RKO (cell line): Measurements from ENCODE around the gene HS1BP3.

Experiments used
- DNase-seq: peaks from one replicate; pipeline ENCODE4 v3.0.0-alpha.2; 2016; ENCODE audit warnings: low spot score

HS1BP3 gene

DNA sequence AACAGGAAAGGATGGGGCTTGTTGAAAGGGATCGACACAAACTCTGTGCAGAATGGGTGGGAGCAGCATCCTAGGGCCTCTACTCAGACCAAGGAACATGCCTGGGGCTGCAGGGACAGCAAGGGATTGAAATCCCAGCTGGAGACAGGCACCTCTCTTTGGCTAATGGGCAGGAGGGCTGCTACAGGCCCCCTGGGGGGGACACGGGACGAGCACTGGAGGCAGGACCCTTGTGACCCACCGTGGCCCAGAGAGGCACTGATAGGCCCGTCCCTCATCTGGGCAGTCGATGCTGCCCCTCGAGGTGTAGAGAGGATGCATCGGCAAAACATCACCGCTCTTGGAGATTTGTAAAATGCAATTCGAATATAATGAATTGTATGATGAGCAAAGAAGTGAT is 5.1 kb downstream of the HS1BP3 start:
- DNase-seq, result no peak

DNA sequence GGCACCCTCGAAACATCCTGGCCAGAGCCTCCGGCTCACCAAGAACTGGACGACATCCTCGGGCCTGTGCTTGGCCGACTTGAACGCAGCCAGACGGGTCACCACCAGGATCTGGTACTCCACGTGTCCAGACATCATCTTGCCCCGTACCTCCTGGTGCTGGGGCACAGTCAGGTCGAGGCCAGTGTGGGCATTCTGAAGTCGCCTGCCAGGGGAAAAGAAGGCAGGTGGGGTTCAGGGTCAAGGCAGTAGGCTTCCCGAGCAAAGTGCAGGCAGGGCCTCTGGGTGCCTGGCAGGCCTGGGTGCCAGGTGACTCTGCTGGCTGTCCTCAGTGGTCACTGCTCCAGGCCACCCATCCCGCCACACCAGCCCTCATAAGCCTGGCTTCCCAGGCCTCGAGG is 5.6 kb downstream of the HS1BP3 start:
- no peak for DNase-seq

GRCh38 chr2:20643826-20644225 is 7.1 kb downstream of the HS1BP3 start:
- DNase-seq, result no peak

DNA sequence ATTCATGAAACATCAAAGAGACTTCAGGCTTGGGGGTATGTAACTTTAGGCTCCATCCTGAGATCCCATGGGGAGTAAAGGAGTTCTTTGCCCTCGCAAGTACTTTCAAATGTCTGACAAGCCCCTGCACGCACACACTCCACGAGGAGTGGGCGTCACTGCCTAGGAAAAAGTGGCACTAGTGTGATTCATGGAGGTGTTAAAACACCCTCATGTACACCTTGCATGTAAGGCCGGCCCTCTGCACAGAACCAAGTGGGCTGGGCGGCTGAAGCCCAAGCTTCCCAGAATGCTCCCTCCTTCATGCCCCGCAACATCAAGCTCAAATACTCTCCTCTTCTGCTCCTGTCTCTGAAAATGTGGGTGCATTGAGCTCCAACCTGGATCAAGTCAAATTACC is 7.8 kb downstream of the HS1BP3 start:
- DNase-seq, result no peak

GRCh38 chr2:20642055-20642971 is 8.6 kb downstream of the HS1BP3 start:
- peak; percentile 66 for DNase-seq

- peak; percentile 12 for DNase-seq
Measured at GRCh38 chr2:20641123-20641985, 9.5 kb downstream of the HS1BP3 start.

- no peak for DNase-seq
Measured at GRCh38 chr2:20640411-20641122, 10.3 kb downstream of the HS1BP3 start.

GRCh38 chr2:20638646-20639430 is 12.1 kb downstream of the HS1BP3 start:
- DNase-seq, result no peak

DNA sequence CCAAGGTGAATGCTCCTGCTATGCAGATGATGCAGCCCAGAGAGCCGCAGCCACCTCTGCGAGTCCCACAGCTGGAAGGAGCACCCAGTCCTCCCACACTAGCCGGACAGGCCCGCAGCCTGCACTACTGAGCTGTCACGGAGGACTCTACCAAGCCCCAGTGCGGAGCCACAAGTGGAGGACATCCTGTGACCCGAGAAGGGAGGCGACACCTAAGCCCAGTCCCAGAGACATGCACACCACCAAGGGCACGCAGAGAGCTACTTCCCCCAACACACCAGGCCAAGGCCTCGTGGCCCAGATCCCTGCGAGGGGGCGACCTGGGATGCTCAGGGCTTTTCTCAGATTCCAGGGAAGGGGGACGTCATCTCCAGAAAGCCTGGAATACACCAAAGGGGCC is 12.9 kb downstream of the HS1BP3 start:
- no peak for DNase-seq

DNA sequence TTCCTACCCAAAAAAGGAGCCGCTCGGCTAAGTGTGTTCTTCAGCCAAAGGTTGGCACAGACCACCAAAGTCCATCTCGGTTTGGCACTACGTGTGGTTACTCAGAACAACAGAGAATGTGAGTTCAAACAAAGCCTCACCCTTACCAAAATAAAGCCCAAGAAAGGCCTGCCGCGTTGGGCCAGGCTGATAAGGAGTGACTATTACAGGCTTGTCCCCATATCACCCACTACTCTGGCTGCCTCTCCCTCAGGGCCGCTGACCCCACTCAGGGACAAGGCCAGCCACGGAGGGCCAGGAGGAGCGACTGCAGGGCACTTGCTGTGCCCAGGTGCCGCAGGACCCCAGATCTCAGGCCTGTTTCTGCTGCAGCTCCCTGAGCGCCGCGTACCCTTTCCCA is 13.8 kb downstream of the HS1BP3 start:
- no peak for DNase-seq

DNA sequence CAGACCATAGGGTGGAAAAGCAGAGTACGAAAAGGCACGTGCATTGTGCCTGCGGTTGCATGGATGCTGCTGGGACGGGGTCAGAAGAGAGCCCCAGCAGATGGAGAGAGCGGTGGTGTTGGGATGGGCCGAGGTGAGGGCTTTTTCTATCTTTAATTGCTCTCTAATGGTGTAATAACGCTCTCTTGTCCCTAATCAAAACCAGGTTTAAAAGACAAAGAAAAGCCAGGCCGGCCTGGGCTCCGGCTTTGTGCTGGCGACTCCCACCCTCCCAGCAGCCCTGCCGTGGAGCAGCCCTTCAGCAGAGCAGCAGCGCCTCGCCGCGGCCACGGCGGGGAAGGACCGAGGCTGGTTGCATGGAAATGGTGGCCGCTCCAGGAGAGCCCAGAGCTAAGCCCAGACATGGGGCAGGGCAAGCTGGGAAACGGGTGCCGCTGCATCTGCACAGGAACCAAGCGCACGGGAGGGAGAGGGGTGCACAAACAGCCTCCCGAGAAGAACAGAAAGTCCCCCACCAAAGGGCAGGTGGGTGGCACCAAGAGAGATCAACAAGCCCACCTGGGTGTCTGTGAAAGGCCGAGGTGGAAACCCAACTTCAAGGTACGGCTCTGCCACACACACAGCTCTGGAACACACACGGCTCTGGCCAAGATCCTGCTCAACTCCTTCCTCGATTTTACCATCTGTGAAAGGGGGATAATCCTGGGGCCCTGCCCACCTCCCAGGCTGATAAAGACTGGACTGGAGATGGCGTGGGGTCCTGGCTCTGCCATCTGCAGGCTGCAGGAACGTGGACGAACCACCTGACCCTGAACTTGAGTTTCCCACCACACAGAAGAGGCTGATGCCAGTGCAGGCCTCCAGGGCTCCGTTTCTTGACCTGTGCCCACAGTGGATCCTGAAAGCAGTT is 15.0 kb downstream of the HS1BP3 start:
- no peak for DNase-seq

- DNase-seq, result no peak
Measured at GRCh38 chr2:20635113-20635510, 15.8 kb downstream of the HS1BP3 start.

DNA sequence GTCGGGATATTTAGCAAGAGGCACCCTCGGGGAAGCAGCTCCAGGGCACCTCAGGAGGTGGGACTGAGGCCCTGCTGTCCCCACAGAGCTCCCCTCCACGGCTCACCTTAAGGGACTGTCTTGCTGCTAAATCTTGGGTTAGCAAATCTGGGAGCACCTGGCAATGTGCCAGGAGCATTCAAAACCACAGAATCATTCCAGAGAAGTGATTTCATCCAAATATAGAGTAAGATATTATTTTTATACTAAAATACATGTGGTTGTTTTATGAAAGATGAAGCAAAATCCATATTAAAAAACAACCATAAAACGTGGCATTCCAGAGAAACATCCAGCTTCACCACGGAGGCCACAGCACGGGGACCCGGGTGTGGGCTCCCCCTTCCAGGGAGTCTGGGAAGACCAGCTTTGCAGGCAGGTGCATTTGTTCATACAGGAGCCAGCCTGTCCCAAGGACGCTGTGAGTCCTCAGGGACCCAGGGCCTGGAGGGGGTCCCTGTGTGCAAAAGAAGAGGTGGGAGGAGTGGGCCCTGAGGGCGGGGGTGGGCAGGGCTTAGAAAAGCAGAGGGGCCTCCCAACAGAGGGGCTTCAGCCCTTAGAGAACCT is 16.3 kb downstream of the HS1BP3 start:
- no peak for DNase-seq

GRCh38 chr2:20633794-20634506 is 16.9 kb downstream of the HS1BP3 start:
- no peak for DNase-seq

DNA sequence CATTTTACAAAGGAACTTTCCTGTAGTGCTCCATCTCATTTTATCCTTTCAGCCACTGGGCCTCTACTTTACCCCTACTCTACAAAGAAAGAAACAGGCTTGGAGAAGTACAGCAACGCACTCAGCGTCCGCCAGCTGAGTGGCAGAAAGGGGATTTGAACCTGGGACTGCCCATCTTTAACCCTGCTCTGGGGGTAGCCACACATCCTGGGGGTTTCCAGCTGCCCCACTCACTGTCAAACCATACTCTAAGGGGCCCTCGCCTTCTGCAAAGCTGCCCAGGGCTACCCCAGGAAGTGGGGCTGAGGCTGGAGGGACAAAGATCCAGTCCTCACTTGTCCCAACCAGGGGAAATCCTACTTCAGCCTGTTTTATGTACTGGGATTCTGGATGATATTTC is 17.9 kb downstream of the HS1BP3 start:
- no peak for DNase-seq

GRCh38 chr2:20632446-20632990 is 18.4 kb downstream of the HS1BP3 start:
- no peak for DNase-seq

GRCh38 chr2:20631617-20632307 is 19.1 kb downstream of the HS1BP3 start:
- DNase-seq, result no peak

GRCh38 chr2:20630967-20631366 is 19.9 kb downstream of the HS1BP3 start:
- DNase-seq, result no peak
